8988T (cell line): ENCODE results near the gene TMEM151A.

ENCODE experiments used
- DNase-seq: peaks from one replicate; pipeline ENCODE4 v3.0.0; 2011

The TMEM151A gene

GRCh38 chr11:66338276-66339161, 46.8 kb downstream of the TMEM151A start:
- peak; percentile 33 for DNase-seq

- DNase-seq = peak; percentile 21
Measured at GRCh38 chr11:66339162-66339675, 47.5 kb downstream of the TMEM151A start.

DNA sequence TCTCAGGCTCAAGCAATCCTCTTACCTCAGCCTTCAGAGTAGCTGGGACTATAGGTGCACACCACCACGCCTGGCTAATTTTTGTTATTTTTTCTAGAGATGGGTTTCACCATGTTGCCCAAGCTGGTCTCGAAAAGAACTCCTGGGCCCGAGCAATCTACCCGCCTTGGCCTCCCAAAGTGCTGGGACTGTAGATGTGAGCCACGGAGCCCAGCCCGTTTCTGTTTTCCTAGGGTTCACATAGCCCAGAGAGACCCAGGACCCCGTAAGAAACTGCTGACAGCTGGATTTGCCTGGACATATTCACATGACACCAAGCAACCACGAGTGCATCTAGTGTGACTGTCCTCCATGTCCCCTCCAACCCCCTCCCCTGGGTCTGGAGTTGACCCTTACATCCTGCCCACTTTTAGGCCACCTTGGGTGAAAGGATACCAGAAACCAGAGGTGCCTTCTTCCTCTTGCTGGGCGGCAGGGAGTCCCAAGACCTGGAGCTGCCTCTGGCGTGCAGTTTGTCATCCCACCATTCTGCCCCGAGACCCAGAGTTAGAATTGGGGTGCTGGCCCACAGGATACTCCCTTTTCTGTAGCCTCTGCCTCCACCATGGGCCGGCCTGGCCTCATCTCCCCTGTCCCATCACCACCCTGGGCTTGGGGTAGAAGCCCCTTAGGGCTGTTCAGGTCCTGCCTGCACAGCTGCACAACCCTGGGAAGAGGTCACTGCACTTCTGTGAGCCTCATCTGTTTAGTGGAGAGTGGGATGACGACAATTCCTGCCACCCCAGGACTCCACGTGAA, 48.2 kb downstream of the TMEM151A start:
- DNase-seq = peak; percentile 8

DNA sequence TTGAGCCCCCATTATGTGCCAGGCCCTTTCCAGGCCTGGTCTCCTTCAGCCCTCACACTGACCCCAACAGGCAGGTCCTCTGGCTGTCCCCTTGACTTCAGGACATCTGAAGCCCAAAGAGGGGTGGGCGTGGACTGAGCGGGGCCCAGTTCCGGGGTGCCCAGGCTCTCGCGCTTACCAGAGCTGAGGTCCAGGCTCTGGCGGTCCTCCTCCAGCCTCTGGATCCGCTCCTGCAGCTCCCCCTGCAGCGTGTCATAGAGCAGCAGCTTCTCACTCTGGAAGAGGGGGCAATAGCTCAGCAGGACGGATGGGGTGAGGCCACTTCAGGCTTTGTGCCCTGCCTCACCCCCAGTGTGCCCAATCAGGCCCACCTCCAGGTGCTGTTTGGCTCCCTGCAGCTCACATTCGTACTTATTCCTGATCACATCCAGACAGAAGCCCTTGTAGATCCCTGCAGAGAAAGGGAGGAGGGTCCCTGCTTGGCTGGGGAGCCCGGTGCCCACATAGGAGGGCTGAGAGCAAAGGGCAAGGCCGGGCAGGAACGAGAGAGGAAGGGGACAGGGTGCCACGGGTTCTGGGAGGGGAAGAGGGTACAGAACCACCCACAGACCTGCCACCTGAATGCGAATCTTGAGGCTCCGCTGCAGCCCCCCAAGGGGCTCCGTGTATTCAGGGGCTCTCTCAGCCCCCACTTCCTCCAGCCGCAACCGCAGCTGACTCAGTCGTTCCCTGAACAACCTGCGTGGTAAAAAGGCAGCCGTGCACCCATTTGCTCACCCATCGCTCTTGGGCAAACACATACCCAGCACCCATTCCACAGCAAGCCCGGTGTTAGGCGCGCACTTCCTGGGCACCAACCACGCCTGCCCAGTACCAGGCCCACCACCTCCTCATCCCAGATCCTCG, 49.2 kb downstream of the TMEM151A start:
- peak; percentile 55 for DNase-seq

DNA sequence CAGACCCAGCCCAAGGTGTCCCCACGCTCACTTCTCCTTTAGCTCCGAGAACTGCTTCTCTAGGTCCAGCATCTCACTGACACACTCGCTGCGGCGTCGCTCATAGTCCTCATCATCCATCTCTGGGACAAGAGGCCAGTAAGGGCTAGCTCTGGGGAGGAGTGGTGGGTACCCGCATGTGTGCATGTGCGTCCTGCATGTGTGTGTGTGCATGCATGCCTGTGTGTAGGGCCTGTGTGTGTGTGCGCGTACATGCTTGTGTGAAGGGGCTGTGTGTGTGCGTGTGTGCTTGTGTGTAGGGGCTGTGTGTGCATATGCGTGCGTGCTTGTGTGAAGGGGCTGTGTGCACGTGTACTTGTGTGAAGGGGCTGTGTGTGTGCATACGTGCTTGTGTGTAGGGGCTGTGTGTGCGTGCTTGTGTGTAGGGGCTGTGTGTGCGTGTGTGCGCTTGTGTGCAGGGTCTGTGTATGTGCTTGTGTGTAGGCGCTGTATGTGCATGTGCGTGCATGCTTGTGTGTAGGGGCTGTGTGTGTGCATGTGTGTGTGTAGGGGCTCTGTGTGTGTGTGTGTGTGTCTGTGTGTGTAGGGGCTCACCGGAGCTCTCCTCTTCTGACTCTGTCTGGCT, 49.9 kb downstream of the TMEM151A start:
- DNase-seq = peak; percentile 18

DNA sequence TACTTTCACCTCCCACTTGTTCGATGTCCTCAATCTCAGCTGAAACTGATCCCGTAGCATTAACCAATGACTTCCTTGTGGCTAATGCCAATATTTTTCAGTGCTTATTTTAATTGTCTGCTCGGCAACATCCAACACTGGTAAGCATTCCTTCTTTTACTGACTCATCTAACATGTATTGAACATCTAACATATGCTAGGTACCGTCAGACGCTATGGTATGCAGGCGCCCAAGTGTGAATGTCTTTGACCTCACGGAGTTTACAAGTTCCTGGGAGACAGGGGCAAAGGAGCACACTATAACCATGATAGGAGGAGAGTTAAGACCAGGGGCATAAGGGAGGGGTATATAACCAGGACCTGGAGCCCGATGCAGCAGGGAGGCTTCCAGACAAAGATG, 51.5 kb downstream of the TMEM151A start:
- no peak for DNase-seq

GRCh38 chr11:66344550-66345315, 53.0 kb downstream of the TMEM151A start, which contains the start of gene BRMS1:
Gene BRMS1, minus strand, starts transcription at chr11:66345104. Its CDS starts 2,870 bp downstream, at chr11:66342234.
- peak; percentile 98 for DNase-seq

DNA sequence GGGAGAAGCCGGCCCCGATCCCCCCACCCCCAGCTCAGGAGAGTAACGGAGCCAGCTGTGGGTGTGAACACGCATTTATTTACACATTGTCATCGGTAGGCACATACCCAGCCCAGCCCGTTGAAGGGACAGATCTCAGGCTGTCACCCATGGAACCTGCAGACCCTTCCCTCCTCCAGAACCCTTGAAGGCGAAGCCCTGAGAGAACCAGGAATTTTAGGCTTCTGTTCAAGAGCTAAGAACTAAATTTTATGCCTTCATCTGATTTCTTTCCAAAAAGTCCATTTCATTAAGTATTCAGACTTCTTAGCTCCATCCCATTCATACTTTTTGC, 53.6 kb downstream of the TMEM151A start:
- DNase-seq = no peak
